Measurements from ENCODE around the gene OPHN1. TPM values are rescaled to one million over a fixed set of nuclear protein-coding genes. Genes with fewer than 3 reads are reported as not detected.
"Not testable (repeated sequence)": the region's sequence is repeated elsewhere in the genome, so short reads cannot be mapped to it uniquely, and the experiment has no call there.

Gene OPHN1
- total RNA-seq, 2 experiments from 2014 or later, result 0.02 TPM

GRCh38 chrX:68086709-68087108, 346.6 kb downstream of the OPHN1 start:
- CTCF ChIA-PET, result interaction anchor here (0.7 kb wide), 1 partner anchor 463 kb away, joined by 3 read pairs; no protein-coding TSS in a partner anchor
- POLR2A ChIA-PET, result no interaction called here

GRCh38 chrX:68084765-68085164, 348.5 kb downstream of the OPHN1 start:
- CTCF ChIA-PET, result no interaction called here

DNA sequence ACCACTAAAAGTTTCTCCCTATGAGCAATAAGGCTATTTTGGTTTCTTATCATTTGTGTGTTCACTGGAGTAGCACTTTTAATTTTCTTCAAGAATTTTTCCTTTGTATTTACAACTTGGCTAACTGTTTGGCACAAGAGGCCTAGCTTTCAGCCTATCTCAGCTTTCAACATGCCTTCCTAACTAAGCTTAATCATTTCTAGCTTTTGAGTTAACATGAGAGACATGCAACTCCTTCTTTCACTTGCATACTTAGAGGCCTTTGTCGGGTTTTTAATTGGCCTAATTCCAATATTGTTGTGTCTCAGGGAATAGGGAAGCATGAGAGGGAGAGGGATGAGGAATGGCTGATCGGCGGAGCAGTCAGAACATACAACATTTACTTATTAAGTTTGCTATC, 349.8 kb downstream of the OPHN1 start:
- ChIA-PET POLR2A (no interaction called here), CTCF (no interaction called here)

More at GRCh38 chrX:68084765-68085164, 348.5 kb downstream of the OPHN1 start:
- POLR2A ChIA-PET, result no interaction called here

DNA sequence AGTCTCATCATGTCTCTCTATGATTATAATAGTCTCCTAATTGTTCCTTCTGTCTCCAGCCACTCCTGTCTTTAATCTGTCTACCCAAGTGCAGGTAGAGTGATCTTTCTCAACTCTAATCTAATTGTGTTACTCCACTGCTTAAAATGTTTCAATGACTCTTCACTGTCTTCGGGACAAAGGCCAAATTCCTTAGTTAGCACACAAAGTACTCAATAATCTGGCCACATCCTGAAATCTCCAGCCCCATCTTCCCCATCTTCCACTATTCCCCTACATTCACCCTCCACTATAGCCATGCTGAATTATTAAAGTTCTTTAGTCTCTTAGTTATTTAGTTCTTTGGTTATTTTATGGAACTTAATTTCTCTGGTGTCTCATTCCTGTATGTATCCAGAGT, 353.3 kb downstream of the OPHN1 start:
- ChIA-PET CTCF (no interaction called here), POLR2A (no interaction called here)

DNA sequence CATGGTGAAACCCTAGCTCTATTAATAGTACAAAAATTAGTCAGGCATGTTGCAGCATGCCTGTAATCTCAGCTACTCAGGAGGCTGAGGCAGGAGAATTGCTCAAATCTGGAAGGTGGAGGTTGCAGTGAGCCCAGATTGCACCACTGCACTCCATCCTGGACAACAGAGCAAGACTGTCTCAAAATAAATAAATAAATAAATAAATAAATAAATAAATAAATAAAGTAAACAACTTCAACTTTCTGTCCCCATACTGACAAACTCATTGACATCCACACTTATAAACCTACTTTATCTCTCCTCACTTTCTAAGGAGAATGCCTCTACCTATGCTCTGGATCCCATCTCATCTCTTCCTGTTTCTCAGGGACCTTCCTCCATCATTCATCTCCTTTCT, 354.5 kb downstream of the OPHN1 start:
- POLR2A ChIA-PET, CTCF ChIA-PET: not testable (repeated sequence)

GRCh38 chrX:68077378-68077777, 355.9 kb downstream of the OPHN1 start:
- ChIA-PET POLR2A (no interaction called here), CTCF (no interaction called here)

DNA sequence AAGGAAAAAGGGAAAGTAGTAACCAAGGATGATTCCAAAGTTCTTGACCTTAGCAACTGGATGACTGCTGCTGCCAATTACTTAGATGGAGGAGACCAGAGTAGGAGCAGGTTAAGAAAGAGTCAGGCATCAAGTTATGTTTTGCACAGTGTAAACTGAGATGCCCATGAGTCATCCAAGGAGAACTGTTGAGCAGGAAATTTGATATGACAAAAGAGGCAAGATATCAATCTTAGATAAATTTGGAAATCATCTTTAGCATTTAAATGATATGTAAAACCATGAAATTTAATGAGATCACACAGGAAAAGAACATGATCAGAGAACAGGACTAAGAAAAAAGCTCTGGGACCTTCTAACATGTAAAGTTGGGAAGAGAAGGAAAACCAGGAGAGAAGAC, 361.3 kb downstream of the OPHN1 start:
- POLR2A ChIA-PET, result no interaction called here
- CTCF ChIA-PET, result no interaction called here

GRCh38 chrX:68070119-68070518, 363.2 kb downstream of the OPHN1 start:
- POLR2A ChIA-PET, CTCF ChIA-PET: not testable (repeated sequence)

DNA sequence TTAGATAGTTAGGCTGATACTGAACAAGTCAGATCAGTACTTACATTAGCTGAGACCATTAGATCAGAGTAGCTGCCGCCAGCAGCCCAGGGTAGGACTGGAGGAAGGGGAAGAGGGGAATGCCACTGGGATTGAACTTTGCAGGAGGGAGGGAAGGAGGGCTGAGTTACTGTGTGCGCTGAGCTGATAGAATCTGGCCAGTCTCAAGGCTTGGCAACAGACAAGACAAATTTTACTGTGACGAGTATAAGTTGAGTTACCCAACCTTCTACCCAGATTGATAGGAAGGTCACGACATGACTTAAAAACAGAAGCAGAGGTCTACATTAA, 372.1 kb downstream of the OPHN1 start:
- POLR2A ChIA-PET, result no interaction called here
- CTCF ChIA-PET, result no interaction called here

GRCh38 chrX:68060506-68061205, 372.6 kb downstream of the OPHN1 start:
- CTCF ChIA-PET, result no interaction called here

GRCh38 chrX:68059469-68059868, 373.8 kb downstream of the OPHN1 start:
- POLR2A ChIA-PET, result no interaction called here
- CTCF ChIA-PET, result no interaction called here

More at GRCh38 chrX:68060506-68061205, 372.6 kb downstream of the OPHN1 start:
- POLR2A ChIA-PET, result no interaction called here

DNA sequence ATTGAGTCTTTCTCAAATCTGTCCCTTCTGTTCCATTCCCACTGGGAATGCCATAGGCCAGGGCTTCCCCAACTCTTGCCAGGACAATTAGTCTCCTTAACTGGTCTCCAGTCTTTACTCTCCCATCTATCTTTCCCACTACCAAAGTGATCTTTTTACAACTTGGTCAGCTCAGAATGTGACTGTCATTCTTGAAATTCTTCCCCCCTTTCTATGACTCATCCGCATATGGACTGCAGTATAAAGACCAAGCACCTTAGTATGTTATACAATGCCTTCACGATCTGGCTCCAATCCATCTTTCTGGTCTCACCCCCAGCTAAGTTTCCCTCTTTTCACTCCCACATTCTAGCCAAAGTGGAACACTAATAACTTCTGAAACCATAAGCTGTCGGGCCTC, 383.8 kb downstream of the OPHN1 start:
- ChIA-PET CTCF (no interaction called here), POLR2A (no interaction called here)

DNA sequence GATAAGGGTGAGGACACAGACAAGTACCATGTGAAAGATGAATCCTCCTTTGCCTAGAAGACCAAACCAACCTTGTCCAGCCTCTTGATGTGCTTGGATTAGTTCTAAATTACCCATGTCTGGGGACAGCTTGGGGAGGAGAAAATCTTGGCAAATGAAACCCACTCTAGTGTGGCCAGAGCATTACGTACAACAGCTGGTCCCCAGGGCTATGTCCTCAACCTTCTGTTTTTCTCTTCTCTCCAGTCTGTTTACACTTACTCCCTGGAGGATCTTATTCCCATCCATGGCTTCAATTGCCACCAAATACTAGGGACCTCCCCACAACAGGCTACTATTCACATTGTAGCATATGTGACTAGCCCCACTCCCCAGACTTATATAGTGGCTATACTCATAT, 384.5 kb downstream of the OPHN1 start:
- CTCF ChIA-PET, result no interaction called here
- POLR2A ChIA-PET, result no interaction called here

DNA sequence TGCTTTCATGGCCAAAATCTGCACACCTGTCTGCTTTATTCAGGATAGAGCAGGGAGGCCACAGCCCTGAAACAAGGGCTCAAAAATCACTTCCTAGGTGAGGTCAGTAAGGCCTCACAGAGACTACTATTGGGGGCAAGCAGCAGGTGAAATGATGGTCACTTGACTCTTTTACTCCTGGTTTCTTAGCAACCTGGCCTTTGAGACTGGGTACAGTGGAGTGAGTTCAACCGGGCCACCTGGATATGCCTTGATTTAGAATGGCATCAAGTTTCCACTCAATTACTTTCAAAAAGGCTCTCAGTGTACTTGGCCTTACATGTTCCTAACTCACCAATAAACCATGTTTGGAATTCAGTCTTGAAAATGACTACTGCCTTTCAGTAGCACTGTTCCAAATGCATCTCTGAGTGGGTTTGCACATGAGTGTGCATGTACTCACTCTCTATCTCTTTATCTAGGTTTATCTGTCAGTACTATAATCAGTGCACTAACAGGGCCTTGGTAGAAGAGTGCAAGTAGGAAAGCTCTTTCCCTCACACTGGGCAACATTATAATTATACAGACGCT, 388.2 kb downstream of the OPHN1 start:
- ChIA-PET CTCF (no interaction called here), POLR2A (no interaction called here)

DNA sequence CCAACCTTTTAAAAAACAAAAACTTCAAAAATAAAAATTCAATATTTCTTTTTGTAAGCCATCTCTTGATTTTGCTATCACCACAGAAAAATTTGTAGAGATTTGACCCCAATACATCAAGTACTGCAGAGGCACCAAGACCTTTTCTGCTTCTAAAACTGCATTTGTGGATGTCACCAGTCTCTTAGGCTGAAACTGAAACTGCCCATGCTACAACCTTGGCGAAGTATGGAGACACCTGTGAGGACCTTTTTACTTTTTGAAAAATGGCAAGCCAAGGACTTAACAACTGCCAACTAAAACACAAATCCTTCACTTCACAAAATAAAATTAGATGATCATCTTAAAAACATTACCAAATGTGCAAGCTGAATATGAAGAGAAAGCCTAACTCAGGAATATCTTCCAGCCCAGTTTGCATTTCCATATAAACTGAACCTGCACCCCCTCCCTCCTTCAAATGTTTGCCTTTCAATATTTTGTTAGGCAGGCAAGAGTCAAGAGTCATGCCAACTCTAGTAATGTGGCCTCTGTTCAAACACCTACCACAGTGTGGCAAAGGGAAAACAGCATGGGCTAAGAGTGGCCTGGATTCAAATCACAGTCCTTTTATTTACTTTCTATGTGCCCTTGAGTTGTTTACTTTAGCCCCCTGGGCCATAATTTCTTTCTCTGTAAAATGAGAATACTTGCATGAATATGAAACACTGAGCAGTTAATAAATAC, 389.4 kb downstream of the OPHN1 start:
- POLR2A ChIA-PET, result no interaction called here

GRCh38 chrX:68041110-68041509, 392.2 kb downstream of the OPHN1 start:
- POLR2A ChIA-PET, result no interaction called here

More for the DNA sequence above, 389.4 kb downstream of the OPHN1 start:
- CTCF ChIA-PET, result no interaction called here

GRCh38 chrX:68018248-68019203, 414.8 kb downstream of the OPHN1 start:
- POLR2A ChIA-PET, result no interaction called here
- CTCF ChIA-PET, result no interaction called here

More at GRCh38 chrX:68041110-68041509, 392.2 kb downstream of the OPHN1 start:
- CTCF ChIA-PET, result no interaction called here

GRCh38 chrX:67998540-67998939, 434.8 kb downstream of the OPHN1 start:
- POLR2A ChIA-PET, result no interaction called here

More at GRCh38 chrX:67998540-67998939, 434.8 kb downstream of the OPHN1 start:
- CTCF ChIA-PET, result no interaction called here
